ENCODE data around the gene GPX4.
A peak's percentile ranks its signal among the peaks of the same experiment; 100 is the strongest.

The GPX4 gene, protein sequence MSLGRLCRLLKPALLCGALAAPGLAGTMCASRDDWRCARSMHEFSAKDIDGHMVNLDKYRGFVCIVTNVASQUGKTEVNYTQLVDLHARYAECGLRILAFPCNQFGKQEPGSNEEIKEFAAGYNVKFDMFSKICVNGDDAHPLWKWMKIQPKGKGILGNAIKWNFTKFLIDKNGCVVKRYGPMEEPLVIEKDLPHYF

DNA sequence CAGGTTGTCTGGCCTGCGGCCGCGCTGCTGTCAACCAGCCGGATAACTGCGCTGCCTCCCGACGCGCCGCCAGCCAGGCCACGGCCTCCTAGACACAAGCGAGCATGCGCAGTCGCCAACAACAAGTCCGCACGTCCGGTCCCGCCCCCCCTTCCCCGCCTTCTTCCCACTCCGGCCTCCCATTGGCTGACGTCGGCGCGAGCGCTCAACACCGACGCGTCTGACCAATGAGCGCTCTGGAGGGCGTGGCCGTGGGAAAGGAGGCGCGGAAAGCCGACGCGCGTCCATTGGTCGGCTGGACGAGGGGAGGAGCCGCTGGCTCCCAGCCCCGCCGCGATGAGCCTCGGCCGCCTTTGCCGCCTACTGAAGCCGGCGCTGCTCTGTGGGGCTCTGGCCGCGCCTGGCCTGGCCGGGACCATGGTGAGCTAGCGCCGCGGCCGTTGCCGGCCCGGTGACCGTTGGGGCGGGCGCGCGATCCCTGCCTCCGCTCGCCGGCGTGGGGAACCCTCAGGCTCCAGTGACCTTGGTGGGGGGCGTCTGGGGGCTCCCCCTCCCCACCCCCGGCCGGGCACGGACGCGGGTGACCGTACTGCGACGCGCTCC lies at the start of gene GPX4:
Gene GPX4, plus strand, starts transcription at position 287 of the 603 bp plus-strand sequence. Its CDS starts 50 bp downstream, at position 337.
- peak; percentile 98 for DNase-seq

DNA sequence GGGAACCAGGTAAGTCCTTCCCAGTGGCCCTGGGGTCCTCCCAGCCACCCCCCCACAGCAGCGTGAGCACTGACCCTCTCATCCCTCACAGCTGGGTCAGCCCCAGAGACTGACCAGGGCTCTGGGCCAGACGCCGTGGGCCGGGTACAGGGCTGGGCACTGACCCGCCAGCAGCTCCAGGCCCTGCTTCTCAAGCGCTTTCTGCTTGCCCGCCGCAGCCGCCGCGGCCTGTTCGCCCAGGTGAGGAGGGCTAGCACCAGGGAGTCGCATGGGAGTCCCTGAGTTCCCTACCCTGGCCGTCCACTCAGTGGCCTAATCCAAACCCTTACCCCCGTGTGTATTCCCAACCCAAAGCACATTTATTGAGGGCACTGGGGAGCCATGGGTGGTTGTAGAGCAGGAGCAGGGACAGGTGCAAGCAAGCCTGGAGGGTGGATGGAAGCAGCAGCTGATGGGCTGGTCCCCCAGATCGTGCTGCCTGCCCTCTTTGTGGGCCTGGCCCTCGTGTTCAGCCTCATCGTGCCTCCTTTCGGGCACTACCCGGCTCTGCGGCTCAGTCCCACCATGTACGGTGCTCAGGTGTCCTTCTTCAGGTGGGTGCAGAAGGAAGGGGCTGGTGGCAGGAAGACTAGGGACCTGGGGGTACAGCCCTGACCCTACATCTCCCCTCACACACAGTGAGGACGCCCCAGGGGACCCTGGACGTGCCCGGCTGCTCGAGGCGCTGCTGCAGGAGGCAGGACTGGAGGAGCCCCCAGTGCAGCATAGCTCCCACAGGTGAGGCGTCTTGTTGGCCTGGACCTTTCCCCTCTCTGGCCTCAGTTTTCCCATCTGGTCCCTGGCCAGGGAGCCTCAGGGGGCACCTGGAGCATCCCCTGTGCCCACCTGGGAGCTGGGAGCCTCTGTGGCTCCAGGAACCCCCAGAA lies 49.4 kb upstream of the GPX4 start:
- no peak for DNase-seq

DNA sequence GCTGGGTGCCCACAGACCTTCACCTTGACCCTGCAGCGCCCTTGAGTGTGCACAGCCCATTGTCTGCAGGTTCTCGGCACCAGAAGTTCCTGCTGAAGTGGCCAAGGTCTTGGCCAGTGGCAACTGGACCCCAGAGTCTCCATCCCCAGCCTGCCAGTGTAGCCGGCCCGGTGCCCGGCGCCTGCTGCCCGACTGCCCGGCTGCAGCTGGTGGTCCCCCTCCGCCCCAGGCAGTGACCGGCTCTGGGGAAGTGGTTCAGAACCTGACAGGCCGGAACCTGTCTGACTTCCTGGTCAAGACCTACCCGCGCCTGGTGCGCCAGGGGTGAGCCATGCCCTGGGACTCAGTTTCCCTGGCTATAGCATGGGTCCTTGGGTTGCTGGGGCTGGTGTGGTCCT lies 48.8 kb upstream of the GPX4 start:
- DNase-seq, result no peak

DNA sequence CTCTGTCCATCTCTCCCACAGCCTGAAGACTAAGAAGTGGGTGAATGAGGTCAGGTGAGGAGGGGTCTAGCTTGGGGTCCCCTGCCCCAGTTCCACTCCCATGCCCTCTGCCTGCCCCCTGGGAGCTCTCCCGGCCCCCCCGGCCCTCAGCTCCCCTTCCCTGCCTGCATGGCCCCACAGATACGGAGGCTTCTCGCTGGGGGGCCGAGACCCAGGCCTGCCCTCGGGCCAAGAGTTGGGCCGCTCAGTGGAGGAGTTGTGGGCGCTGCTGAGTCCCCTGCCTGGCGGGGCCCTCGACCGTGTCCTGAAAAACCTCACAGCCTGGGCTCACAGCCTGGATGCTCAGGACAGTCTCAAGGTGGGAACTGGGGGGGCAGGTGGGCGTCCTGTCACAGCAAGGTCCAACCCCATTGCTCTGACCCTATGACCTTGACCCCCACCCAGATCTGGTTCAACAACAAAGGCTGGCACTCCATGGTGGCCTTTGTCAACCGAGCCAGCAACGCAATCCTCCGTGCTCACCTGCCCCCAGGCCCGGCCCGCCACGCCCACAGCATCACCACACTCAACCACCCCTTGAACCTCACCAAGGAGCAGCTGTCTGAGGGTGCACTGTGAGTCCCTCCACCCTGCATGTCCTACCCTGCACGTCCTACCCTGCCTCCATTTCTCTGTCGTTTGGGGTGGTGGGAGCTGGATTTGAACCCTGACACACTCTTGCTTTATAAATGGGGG lies 47.7 kb upstream of the GPX4 start:
- peak; percentile 7 for DNase-seq

DNA sequence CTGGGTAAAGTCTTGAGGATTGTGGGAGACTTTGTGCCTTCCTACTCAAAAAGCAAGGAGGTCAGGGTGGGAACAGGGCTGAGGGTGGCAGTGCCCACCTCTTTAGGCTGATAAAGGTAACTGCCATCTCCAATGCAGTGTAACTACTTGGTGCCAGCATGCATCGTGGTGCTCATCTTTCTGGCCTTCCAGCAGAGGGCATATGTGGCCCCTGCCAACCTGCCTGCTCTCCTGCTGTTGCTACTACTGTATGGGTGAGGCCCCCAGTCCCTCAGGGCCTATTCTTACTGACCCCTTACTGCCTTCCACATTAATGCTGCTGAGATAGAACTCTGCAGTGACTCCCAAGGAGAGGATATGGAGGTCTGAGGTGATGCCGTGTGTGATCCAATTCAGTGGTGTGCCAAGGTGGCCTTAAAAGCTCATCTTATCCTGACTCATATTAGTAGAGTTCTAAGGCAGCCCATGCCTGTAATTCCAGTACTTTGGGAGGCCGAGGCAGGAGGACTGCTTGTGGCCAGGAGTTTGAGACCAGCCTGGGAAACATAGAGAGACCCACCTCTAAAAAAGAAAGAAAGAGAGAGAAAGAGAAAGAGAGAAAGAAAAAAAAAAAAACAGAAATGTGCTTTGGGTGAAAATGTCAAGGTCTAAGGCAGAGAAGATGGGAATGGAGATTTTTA lies 46.5 kb upstream of the GPX4 start:
- peak; percentile 43 for DNase-seq

DNA sequence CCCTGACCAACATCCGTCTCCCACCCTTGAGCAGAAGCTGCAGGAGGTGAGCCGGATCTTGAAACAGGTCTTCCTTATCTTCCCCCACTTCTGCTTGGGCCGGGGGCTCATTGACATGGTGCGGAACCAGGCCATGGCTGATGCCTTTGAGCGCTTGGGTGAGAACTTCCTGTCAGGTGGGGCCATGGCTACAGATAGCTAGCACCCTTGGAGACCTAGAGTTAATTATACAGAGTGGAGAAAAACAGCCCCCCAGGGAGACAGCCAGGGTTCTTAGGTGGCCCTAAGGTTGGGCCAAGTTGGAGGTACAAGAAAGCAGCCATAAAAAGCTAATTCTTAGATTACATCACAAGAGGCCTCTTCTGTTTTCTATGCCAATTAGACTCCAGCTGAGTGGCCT lies 45.7 kb upstream of the GPX4 start:
- DNase-seq, result no peak

DNA sequence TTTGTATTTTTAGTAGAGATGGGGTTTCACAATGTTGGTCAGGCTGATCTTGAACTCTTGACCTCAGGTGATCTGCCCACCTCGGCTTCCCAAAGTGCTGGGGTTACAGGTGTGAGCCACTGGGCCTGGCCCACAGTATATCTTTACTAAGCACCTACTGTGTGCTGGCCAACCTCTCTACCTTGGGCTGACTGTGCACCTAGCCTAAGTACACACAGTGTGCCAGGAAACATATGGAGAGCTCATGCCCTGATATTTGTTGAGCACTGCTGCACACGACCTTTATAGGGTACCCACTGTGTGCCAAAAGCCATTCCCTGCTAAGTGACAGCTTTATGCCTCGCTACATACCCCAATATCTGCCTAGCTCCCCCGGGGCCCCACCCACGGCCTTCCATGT lies 43.1 kb upstream of the GPX4 start:
- no peak for DNase-seq

DNA sequence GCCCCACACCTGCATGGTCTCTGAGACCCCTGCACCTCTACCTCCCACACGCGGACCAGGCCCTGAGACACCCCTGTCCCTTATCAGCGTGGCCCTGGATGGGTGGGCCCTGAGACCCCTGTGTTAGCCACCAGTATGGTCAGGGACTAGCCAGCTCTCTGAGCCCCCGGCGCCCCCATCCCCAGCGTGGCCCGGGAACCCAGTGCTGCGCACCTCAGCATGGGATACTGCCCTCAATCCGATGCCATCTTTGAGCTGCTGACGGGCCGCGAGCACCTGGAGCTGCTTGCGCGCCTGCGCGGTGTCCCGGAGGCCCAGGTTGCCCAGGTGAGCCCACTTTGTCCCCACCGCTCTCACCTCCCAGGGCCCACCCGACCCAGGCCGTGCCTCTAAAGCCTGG lies 41.8 kb upstream of the GPX4 start:
- DNase-seq, result no peak

DNA sequence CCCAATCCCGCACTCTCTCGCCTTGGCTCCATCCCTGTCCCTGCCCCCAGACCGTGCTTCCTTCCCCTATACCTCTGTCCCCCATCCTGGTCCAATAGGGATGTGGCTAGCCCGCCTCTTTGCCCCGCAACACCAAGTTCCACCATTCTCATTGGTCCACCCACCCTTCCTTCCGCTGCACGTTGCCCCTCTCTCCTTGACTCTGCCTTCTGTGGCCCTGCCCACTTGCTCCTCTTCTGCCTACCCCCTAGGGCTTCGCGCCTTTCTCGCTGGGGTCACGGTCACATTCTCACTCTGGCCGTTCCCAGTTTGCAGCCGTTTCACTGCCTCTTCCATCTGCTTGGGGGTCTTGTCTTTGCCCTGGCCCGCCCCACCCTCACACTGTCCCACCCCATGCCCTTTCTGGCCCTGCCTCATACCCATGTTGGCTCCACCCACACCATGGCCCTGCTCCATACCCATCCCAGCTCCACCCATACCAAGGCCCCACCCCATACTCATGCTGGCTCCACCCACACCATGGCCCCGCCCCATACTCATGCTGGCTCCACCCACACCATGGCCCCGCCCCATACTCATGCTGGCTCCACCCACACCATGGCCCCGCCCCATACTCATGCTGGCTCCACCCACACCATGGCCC lies 41.3 kb upstream of the GPX4 start:
- DNase-seq, result no peak

DNA sequence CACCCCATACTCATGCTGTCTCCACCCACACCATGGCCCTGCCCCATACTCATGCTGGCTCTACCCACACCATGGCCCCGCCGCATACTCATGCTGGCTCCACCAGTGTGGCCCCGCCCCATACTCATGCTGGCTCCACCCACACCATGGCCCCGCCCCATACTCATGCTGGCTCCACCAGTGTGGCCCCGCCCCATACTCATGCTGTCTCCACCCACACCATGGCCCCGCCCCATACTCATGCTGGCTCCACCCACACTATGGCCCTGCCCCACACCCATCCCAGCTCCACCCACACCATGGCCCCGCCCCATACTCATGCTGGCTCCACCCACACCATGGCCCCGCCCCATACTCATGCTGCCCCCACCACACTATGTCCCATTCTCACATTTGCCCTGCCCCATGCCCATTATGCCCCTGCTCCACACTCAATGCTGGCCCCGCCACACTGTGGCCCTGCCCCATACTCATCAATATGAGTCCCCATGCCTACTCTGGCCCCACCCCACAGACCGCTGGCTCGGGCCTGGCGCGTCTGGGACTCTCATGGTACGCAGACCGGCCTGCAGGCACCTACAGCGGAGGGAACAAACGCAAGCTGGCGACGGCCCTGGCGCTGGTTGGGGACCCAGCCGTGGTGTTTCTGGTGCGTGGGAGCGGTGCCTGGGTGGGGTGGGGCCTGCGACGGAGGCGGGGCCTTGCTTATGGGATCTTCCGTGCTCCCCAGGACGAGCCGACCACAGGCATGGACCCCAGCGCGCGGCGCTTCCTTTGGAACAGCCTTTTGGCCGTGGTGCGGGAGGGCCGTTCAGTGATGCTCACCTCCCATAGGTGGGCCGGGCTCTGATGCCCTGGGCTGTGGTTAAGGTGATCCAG lies 40.5 kb upstream of the GPX4 start:
- peak; percentile 59 for DNase-seq

DNA sequence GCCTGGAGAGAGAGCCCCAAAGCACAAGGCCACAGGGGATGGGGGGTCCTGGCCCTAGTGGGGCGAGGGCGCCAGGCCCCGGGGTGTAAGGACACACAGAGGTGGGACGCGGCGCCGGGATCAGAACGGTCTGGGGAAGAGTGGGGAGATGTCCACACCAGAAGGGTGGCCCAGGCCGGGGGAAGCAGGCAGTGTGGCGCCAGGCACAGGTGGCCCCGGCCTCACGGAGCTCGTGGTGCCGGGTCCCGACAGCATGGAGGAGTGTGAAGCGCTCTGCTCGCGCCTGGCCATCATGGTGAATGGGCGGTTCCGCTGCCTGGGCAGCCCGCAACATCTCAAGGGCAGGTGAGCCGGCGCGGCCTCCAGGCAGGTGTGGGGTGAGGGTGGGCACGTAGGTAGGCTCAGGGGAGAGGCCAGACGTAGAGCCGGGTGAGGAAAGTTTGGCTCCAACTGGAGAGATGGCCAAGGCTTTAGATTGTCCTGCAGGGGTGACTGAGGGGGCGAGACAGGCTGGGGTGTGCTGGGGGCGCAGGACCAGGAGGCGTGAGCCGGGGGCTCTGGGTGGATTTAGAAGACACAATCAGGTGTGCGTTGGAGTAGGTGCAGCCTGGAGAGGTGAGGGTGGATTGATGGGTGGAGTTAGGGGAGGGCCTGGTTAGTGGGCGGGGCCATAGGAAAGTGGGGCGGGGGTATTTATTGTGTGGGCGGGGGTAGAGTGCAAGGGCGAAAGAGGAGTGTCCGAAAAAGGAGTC lies 39.7 kb upstream of the GPX4 start:
- DNase-seq, result no peak

DNA sequence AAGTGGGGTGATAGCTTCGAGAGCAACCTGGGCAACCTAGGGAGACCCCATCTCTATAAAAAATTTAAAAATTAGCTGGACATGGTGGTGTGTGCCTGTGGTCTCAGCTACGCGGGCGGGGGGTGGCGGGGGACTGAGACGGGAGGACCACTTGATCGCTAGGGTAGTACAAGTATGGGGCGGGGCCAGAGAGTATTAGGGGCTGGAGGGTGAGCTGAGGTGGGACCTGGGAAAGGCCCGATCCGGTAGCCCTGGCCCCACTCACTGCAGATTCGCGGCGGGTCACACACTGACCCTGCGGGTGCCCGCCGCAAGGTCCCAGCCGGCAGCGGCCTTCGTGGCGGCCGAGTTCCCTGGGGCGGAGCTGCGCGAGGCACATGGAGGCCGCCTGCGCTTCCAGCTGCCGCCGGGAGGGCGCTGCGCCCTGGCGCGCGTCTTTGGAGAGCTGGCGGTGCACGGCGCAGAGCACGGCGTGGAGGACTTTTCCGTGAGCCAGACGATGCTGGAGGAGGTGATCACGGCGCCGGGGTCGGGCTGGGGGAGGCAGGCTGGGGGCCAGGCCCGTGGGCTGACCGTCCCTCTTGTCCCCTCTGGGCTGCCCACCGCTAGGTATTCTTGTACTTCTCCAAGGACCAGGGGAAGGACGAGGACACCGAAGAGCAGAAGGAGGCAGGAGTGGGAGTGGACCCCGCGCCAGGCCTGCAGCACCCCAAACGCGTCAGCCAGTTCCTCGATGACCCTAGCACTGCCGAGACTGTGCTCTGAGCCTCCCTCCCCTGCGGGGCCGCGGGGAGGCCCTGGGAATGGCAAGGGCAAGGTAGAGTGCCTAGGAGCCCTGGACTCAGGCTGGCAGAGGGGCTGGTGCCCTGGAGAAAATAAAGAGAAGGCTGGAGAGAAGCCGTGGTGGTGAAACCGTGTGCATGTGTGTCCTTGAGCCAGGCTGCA lies 38.9 kb upstream of the GPX4 start:
- peak; percentile 81 for DNase-seq

DNA sequence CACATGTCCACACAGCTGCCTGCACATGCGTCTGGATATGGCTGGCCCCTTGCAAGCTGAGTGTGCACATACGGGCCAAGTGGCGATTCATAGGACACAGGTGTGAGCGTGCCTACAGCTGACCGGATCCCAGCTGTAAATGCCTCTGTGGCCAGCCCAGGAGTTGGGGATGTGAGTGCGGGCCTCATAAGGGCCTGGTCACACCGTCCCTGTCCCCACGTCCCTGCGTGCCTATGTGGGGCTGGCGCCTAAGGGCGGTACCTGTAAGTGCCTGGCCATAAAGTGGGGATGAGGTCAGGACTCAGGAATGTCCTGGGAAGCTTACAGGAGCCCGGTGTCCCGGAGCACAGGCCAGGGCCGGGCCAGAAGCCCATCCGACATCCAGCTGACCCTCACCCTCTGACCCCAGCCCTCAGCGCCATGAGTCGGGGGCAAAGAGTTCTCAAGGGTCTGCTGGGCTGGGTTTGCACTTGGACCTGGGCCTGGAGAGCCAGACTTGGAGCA lies 38.1 kb upstream of the GPX4 start:
- DNase-seq, result no peak

DNA sequence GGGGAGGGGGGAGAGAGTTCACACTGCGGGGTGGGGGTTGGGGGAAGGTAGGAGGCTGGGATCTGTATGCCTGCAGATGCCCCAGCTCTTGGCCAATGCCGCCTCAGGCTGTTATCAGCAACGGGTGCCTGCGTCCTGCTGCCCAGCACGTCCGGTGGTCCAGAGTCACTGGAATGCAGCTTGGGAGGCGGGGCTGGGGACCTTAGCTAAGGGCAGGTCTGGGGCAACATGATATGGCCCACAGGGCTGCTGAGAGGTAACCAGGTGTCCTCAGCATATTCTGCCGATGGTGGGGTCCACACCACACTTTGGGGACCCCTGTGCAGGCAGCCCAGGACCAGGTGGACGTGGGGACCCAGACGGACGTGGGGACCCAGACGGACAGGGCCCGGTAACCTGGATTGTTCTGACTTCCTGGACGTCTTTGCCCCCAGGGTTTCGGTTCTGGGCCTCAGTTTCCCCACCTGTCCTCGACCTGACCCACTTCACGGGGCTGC lies 37.5 kb upstream of the GPX4 start:
- DNase-seq, result no peak

DNA sequence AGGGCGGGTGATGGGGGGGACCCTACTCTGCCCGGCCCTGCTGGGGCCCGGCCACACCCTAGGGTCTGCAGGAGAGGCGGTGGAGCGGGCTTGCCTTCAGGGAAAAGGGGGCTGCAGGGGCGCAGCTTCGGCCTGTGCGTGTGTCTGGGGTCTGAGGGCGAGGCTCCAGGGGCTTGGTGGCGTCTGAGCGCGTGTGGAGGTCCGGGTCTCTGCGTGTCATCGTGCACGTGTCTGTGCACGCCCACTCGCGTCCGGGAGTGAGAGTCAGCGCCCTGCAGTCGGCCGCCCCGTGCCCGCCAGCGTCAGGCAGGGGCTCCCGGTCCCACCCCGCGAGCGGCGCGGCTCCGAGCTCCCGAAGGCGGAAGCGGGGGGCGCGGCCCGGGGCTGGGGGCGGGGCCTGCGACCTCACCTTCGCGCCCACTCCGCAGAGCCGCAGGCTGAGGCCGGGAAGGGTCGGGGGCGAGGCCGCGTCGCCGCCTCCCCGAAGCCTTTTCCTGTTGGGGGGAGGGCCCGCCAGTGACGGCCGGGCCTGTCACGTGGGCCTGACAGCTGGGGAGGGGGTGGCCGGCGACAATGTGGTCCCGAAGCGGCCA lies 37.0 kb upstream of the GPX4 start, which contains the start of gene ARHGAP45:
Gene ARHGAP45, plus strand, starts transcription at position 420 of the 593 bp plus-strand sequence. CDS start 239 bp downstream, outside the sequence.
- peak; percentile 81 for DNase-seq

DNA sequence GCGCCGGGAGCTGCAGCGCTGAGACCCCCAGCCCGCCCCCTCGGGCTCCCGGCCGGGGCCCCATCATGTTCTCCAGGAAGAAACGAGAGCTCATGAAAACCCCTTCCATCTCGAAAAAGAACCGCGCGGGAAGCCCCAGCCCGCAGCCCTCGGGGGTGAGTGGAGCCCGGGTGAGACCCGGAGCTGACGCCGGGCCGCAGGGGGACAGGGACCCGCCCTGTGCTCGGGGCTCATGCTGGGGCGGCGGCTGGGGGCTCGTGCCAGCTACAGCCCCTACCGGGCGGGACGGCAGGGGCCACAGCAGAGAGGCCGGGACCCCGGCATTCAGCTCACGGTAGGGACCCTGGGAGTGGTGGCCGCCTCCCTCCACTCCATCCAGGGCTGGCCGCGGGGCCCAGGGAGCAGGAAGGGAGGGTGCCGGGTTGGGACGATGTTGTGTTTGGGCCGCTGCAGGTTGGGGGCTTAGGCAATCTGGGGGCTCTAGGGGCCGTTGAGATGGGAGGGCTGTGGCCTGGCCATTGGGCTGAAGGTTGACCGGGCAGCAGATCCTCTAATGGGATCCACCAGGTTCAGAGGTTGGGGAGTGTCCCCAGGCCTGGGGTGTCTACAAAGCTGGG lies 36.3 kb upstream of the GPX4 start:
- DNase-seq, result peak; percentile 66

Data from activated naive CD4-positive, alpha-beta T cell treated with anti-CD3 and anti-CD28 coated beads, Interleukin-2, amount 50 U/mL, for 16 hours (primary cell).